C4-2B (cell line): ENCODE results near the gene COL23A1.

Experiments
- CTCF ChIP-seq: fragments of 450-650 bp; conservative IDR thresholded peaks from 2 replicates; pipeline ENCODE4 v1.5.1; 2017; ENCODE audit warnings: mild to moderate bottlenecking
- ZFX ChIP-seq: fragments of 450-650 bp; IDR thresholded peaks from 2 replicates; pipeline ENCODE4 v1.6.1; 2017

GRCh38 chr5:178606269-178606668 is 16.1 kb upstream of the COL23A1 start:
- no peak for TF ChIP-seq CTCF
- no peak for TF ChIP-seq ZFX
